ENCODE data around the gene BMERB1. TPM values are rescaled to one million over a fixed set of nuclear protein-coding genes. Genes with fewer than 3 reads are reported as not detected.

Gene BMERB1
- polyA plus RNA-seq, 1 donor (not counting 4 experiments of a cell fraction or from before 2014, with no cell fraction given), result 7.8 TPM

GRCh38 chr16:15489016-15489415, 54.6 kb downstream of the BMERB1 start:
- H3K27me3 ChIP-seq (ENCODE audit: control insufficient read depth, extremely low read depth, insufficient read depth, low read length), result no peaks in the 10 kb centered on the region
- no peak overlapping the region for H3K27ac ChIP-seq (ENCODE audit: control insufficient read depth, insufficient read depth, low read length)
- FAIRE-seq (no peak), DNase-seq (ENCODE audit: low read depth, low spot score) (no peak)
- dilution Hi-C loops (cut with MboI; ENCODE audit: extremely low pct_ligation_motif_present, low sequenced_read_pairs), result no loop called here
- no peaks in the 10 kb centered on the region for H3K9me1 ChIP-seq (ENCODE audit: control insufficient read depth, extremely low read depth, insufficient read depth, low read length)
- peaks cover 3% of the 10 kb centered on the region for H3K4me1 ChIP-seq (ENCODE audit: control insufficient read depth, extremely low read depth, insufficient read depth, low read length)
- H3K9ac ChIP-seq (ENCODE audit: control insufficient read depth, extremely low read depth, insufficient read depth, low read length), result no peak overlapping the region
- no peak for TF ChIP-seq EZH2 (IDR thresholded peaks at IDR 0.05; ENCODE audit: low read length)
- TF ChIP-seq CTCF (optimal IDR thresholded peaks at IDR 0.05 in 1 of 3, IDR thresholded peaks at IDR 0.05 in 1 of 3, conservative IDR thresholded peaks at IDR 0.05 in 1 of 3; ENCODE audit: extremely low read depth in 1 of 3, insufficient read depth in 2 of 3, low read length in 3 of 3), result no peak
- no peak overlapping the region for H2AFZ ChIP-seq (ENCODE audit: control insufficient read depth, low read length)
- no peaks in the 10 kb centered on the region for H4K20me1 ChIP-seq (ENCODE audit: control insufficient read depth, extremely low read depth, insufficient read depth, low read length)
- no peaks in the 10 kb centered on the region for H3K36me3 ChIP-seq (ENCODE audit: control insufficient read depth in 2 of 2, extremely low read depth in 1 of 2, insufficient read depth in 2 of 2, low read length in 2 of 2)
- no peaks in the 10 kb centered on the region for H3K79me2 ChIP-seq (ENCODE audit: control insufficient read depth, insufficient read depth, low read length)
- H3K4me3 ChIP-seq (ENCODE audit: control insufficient read depth in 2 of 3, extremely low read depth in 1 of 3, insufficient read depth in 2 of 3, low read depth in 1 of 3, low read length in 3 of 3), result no peak overlapping the region
- H3K4me2 ChIP-seq (ENCODE audit: control insufficient read depth, extremely low read depth, insufficient read depth, low read depth, low read length), result no peak overlapping the region
- H3K9me3 ChIP-seq (ENCODE audit: control insufficient read depth, low read depth, low read length), result no peaks in the 10 kb centered on the region

GRCh38 chr16:15490123-15490711, 55.8 kb downstream of the BMERB1 start:
- Histone ChIP-seq H4K20me1 (ENCODE audit: control insufficient read depth, extremely low read depth, insufficient read depth, low read length) (no peaks in the 10 kb centered on the region), H3K27me3 (ENCODE audit: control insufficient read depth, extremely low read depth, insufficient read depth, low read length) (no peaks in the 10 kb centered on the region), H2AFZ (ENCODE audit: control insufficient read depth, low read length) (no peak overlapping the region), H3K36me3 (ENCODE audit: control insufficient read depth in 2 of 2, extremely low read depth in 1 of 2, insufficient read depth in 2 of 2, low read length in 2 of 2) (no peaks in the 10 kb centered on the region), H3K4me2 (ENCODE audit: control insufficient read depth, extremely low read depth, insufficient read depth, low read depth, low read length) (no peak overlapping the region), H3K9ac (ENCODE audit: control insufficient read depth, extremely low read depth, insufficient read depth, low read length) (no peak overlapping the region), H3K4me3 (ENCODE audit: control insufficient read depth in 2 of 3, extremely low read depth in 1 of 3, insufficient read depth in 2 of 3, low read depth in 1 of 3, low read length in 3 of 3) (no peak overlapping the region), H3K9me3 (ENCODE audit: control insufficient read depth, low read depth, low read length) (no peaks in the 10 kb centered on the region), H3K27ac (ENCODE audit: control insufficient read depth, insufficient read depth, low read length) (no peak overlapping the region), H3K9me1 (ENCODE audit: control insufficient read depth, extremely low read depth, insufficient read depth, low read length) (no peaks in the 10 kb centered on the region), H3K79me2 (ENCODE audit: control insufficient read depth, insufficient read depth, low read length) (no peaks in the 10 kb centered on the region), H3K4me1 (ENCODE audit: control insufficient read depth, extremely low read depth, insufficient read depth, low read length) (peaks cover 3% of the 10 kb centered on the region)
- TF ChIP-seq EZH2 (IDR thresholded peaks at IDR 0.05; ENCODE audit: low read length) (no peak), CTCF (optimal IDR thresholded peaks at IDR 0.05 in 1 of 3, IDR thresholded peaks at IDR 0.05 in 1 of 3, conservative IDR thresholded peaks at IDR 0.05 in 1 of 3; ENCODE audit: extremely low read depth in 1 of 3, insufficient read depth in 2 of 3, low read length in 3 of 3) (no peak)
- DNase-seq (ENCODE audit: low read depth, low spot score) (no peak), FAIRE-seq (no peak)
- dilution Hi-C loops (cut with MboI; ENCODE audit: extremely low pct_ligation_motif_present, low sequenced_read_pairs), result no loop called here

Measured in keratinocyte (primary cell).